RWPE1 (cell line): ENCODE data around the gene FILIP1L.
A peak's percentile ranks its signal among the peaks of the same experiment; 100 is the strongest.
"Not testable (repeated sequence)": the region's sequence is repeated elsewhere in the genome, so short reads cannot be mapped to it uniquely, and the experiment has no call there.

ENCODE experiments used
- CTCF ChIA-PET: fragments of 350-600 bp; sonication (Branson Sonifier 250); formaldehyde crosslinking; extraction: SDS; loops from one replicate; lab custom pipeline; 2021; lab: Yijun Ruan, JAX
- POLR2A ChIA-PET: fragments of 400-600 bp; formaldehyde crosslinking; extraction: SDS; loops from one replicate; lab custom pipeline; 2020; ENCODE audit warnings: antibody characterized with exemption; ENCODE audit not compliant: low non-redundant PET; lab: Yijun Ruan, JAX
- DNase-seq: peaks from one replicate; pipeline ENCODE4 v3.0.0; 2012; ENCODE audit warnings: low spot score
- H3K27ac ChIP-seq: fragments of 450-650 bp; 2 replicates; pipeline ENCODE4 v1.5.1; 2017
- CTCF ChIP-seq: fragments of 450-650 bp; conservative IDR thresholded peaks from 2 replicates; pipeline ENCODE4 v1.5.1; 2017; ENCODE audit warnings: low read depth, mild to moderate bottlenecking

Gene FILIP1L

DNA sequence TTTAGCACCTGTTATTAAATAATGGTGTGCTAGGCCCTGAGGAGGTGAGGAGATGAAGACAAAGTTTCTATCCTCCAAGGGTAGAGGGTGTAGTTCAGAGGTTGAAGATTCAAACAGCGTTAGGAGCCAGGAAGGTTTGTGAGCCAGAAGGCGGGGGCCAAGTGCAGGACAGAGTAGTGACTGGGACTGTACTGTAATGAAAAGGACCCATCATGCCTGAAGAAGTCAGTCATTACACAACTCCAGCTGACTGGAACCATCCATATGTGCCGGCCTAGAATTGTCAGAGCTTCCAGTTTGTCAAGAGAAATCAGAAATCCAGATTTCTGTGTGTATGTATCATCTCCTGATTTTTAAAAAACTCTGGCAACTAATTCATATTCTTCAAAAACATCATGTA lies 54.8 kb downstream of the FILIP1L start:
- no peak for DNase-seq
- no peak overlapping the region for H3K27ac ChIP-seq
- ChIA-PET POLR2A (no interaction called here), CTCF (interaction anchor here (0.7 kb wide), 1 partner anchor 1040 kb away, joined by 5 read pairs; no protein-coding TSS in a partner anchor)
- TF ChIP-seq CTCF, result no peak

DNA sequence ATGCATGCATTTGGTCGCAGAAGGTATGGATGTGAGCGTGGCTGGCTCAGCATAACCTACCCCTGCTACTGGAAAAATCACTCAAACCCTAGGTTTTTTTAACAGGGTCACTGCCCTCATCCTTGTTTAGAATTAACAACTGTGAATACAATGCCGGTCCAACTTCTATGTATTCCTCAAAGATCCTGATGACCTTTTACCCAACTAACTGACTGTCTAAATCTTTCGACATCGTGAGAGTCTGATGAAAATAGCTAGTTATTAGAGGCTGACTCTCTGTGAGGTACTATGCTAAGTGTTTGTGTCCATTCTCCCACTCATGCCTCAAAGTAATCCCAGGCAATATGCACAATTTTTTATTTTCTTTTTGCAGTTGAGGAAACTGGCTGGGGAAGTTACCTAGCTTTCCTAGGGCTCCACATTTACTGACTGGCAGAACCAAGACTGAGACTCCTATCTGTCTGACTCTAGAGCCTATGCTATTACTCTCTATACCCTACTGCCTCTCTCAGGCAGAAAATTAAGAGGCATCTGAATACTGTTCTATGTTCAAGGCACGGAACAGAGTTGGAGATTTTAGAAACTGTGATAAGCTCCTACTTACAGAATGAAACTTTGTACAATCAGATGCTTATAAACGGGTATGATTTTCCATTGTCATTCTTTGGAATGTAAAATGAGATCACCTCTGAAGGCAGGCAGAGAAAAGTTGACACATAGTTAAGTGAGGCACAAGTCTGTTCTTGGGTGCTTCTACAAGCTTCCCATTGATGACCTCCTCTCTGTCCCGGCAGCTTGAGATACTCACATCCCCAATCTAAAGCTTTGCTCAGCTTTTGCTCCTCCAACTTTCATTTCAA lies 56.4 kb downstream of the FILIP1L start:
- no peak for DNase-seq
- CTCF ChIA-PET, result interaction anchor here (0.6 to 1.3 kb wide), 4 partner anchors 36 to 215 kb away, joined by 3 to 4 read pairs (median 4); no protein-coding TSS in a partner anchor

DNA sequence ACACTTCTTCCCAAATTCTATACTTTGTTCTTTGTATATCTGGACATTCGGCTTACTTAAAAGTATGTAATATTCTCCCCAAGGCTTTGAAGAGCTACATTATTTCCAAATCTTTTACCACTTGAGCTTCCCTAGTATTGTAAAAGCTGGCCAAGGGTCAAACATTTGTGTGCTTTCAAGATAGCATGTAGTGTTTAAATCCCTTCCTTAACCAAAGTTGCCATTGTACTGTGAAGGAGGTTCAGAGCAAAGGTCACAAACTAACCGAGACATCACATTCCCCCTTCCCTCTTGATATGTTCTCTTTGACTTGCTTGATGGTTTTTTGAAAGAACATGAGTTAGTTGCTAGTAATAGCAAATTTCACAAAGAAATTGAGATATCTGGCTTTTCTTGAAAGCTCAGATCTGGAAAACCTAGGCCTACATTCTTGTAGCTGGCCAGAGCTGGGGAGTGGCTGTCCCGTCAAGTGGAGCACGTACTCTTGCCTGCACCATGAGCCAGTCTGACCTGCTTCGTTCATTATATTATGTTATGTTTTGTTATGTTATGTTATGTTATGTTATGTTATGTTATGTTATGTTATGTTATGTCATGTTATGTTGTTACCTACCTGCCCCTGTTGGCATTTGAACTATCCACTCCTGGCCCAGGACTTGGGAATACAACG lies 60.2 kb downstream of the FILIP1L start:
- POLR2A ChIA-PET, result no interaction called here
- DNase-seq, result no peak
- no peak for TF ChIP-seq CTCF
- H3K27ac ChIP-seq, result no peak overlapping the region
- CTCF ChIA-PET, result interaction anchor here (0.6 kb wide), 1 partner anchor 142 kb away, joined by 4 read pairs; no protein-coding TSS in a partner anchor

More for the DNA sequence above, 56.4 kb downstream of the FILIP1L start:
- TF ChIP-seq CTCF, result no peak
- POLR2A ChIA-PET, result no interaction called here
- H3K27ac ChIP-seq, result no peak overlapping the region

- POLR2A ChIA-PET, CTCF ChIA-PET, DNase-seq, H3K27ac ChIP-seq: not testable (repeated sequence)
Measured at GRCh38 chr3:100051513-100051912, 62.8 kb downstream of the FILIP1L start.

- no peak for TF ChIP-seq CTCF
- CTCF ChIA-PET, result interaction anchor here (0.6 to 1.0 kb wide), 2 partner anchors 204 to 216 kb away, joined by 3 to 12 read pairs; no protein-coding TSS in a partner anchor
- H3K27ac ChIP-seq, result peak overlapping the region; percentile 57
- no peak for DNase-seq
- POLR2A ChIA-PET, result no interaction called here
Measured at GRCh38 chr3:100048248-100048647, 66.1 kb downstream of the FILIP1L start.

DNA sequence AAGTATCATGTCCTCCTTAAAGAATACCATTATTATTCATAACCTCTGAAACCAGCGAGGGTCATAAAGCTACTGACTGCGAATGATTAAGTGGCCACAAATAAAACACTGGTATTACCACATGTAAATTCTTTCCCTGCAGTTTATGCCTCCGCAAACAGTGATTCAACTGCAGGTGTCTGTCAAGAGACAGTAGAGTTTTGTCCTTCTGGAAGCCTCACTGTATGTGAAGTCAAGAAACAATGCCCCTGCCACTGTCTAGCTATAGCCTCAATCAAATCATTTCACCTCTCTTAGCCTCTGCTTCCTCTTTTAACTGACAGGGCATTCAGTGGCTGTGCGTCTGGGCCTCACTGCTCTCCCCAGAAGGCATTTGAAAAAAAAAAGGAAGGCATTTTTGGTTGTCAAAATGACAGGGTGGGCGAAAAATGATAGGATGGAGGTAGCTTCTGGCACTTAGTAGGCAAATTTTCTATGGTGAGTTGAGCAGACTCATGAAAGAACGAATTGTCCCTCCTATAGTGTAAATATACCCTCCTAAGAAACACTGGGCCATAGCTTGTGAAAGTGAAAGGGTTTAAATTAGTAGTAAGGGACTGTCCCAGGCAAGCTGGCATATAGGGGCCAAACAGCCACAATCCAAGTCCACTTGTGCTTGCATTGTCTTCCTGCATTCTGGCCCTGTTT lies 66.7 kb downstream of the FILIP1L start:
- peak overlapping the region; percentile 57 for H3K27ac ChIP-seq
- CTCF ChIA-PET, result interaction anchor here (0.6 to 1.0 kb wide), 4 partner anchors 33 to 215 kb away, joined by 3 to 12 read pairs (median 3); no protein-coding TSS in a partner anchor
- POLR2A ChIA-PET, result no interaction called here
- DNase-seq, result peak; percentile 73
- no peak for TF ChIP-seq CTCF
